Measurements from ENCODE around the gene RGS19.

RGS19 gene

DNA sequence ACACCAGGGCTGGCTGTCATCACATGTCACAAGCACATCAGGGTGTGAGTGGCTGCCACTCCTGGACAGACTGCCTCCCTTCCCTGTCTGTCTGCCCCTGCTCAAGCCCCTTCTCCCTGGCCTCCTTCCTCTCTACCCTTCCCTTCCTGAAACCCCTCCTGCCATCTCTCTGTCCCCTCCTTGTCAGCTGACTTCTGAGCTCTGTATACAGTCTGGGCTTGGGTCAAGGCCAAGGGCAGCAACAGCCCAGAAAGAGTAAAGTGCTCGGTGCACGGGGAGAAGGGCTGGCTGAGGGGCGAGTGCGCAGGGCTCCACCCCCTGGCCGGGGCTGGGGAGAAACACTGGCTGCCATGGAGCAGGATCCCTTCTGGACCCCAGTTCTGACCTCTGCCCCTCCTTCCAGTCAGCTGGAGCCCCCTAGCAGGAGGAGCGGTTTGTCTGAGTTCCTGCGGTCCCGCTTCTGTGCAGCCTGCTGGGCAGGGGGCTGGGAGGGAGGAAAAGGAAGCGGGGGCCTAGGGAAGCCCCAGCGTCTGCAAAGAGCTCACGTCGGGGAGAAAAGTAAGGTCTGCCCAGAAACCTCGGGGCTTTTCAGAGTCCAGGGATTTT is 2.9 kb upstream of the RGS19 start:
- peaks cover 0 to 2% (median 0%) of the 10 kb centered on the region in 4 experiments for H3K36me3 ChIP-seq (ENCODE audit: control insufficient read depth in 4 of 4, insufficient read depth in 4 of 4, low read length in 3 of 4)
- DNase-seq: peak in 2 of 3 donors; percentile 54 to 63
- H3K4me1 ChIP-seq (ENCODE audit: control extremely low read depth in 1 of 4, control insufficient read depth in 4 of 4, insufficient read depth in 4 of 4, low read length in 3 of 4): peaks cover 0 to 71% (median 64%) of the 10 kb centered on the region in 4 experiments
- POLR2A ChIA-PET: interaction anchor here (0.6 to 1.1 kb wide), 3 partner anchors 18 to 45 kb away, joined by 3 read pairs; no protein-coding TSS in a partner anchor
- WGBS (ENCODE audit: insufficient coverage): 0% methylated on average over 8 of the region's 13 CpGs
- H3K27me3 ChIP-seq (replicated peaks in 2 of 5; ENCODE audit: control insufficient read depth in 4 of 5, insufficient read depth in 5 of 5, low read length in 4 of 5): no peaks in the 10 kb centered on the region
- CTCF ChIA-PET: interaction anchor here (0.7 to 19.6 kb wide), 13 partner anchors 11 to 102 kb away, joined by 3 to 178 read pairs (median 12); partner anchors contain the start of genes NPBWR2, PRPF6 and TCEA2
- H3K4me3 ChIP-seq (ENCODE audit: control insufficient read depth in 1 of 7, extremely low read depth in 1 of 7, insufficient read depth in 4 of 7, low read depth in 2 of 7, low read length in 6 of 7): peak overlapping the region in 5 of 7 experiments; percentile 43 to 83 (median 68)
- peaks cover 0 to 4% (median 0%) of the 10 kb centered on the region in 5 experiments for H3K9me3 ChIP-seq (ENCODE audit: control extremely low read depth in 1 of 5, control insufficient read depth in 4 of 5, insufficient read depth in 2 of 5, low read depth in 1 of 5, low read length in 4 of 5)
- peak overlapping the region in 1 of 2 experiments; percentile 25 for H3K27ac ChIP-seq (ENCODE audit: insufficient read depth in 1 of 2, low read depth in 1 of 2, low read length in 2 of 2, poor library complexity in 1 of 2, severe bottlenecking in 2 of 2)

DNA sequence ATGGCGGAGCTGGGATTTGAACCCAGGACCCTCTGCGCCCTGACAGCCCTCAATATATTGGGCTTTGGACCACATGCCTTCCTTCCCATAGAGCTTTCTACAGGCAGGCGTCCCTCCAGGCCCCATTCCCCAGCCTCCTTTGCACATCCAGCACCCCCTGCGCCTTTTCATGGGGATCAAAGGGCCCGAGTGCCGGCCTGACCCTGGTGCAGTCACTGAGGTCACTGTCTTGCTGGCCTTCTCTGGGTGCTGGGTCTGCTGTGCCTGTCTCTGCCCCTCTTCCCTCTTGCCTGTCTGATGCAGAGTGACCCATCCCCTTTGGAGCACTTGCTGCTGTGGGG is 2.3 kb upstream of the RGS19 start:
- ChIA-PET POLR2A (interaction anchor here (1.1 kb wide), 1 partner anchor 17 kb away, joined by 3 read pairs; no protein-coding TSS in a partner anchor), CTCF (interaction anchor here (1.0 to 19.6 kb wide), 11 partner anchors 10 to 101 kb away, joined by 3 to 178 read pairs (median 12); partner anchors contain the start of genes NPBWR2, PRPF6 and TCEA2)
- H3K27me3 ChIP-seq (replicated peaks in 2 of 5; ENCODE audit: control insufficient read depth in 4 of 5, insufficient read depth in 5 of 5, low read length in 4 of 5): no peaks in the 10 kb centered on the region
- peaks cover 0 to under 1% (median 0%) of the 10 kb centered on the region in 5 experiments for H3K9me3 ChIP-seq (ENCODE audit: control extremely low read depth in 1 of 5, control insufficient read depth in 4 of 5, insufficient read depth in 2 of 5, low read depth in 1 of 5, low read length in 4 of 5)
- H3K4me1 ChIP-seq (ENCODE audit: control extremely low read depth in 1 of 4, control insufficient read depth in 4 of 4, insufficient read depth in 4 of 4, low read length in 3 of 4): peaks cover 0 to 77% (median 70%) of the 10 kb centered on the region in 4 experiments
- peak overlapping the region in 4 of 7 experiments; percentile 63 to 83 (median 71) for H3K4me3 ChIP-seq (ENCODE audit: control insufficient read depth in 1 of 7, extremely low read depth in 1 of 7, insufficient read depth in 4 of 7, low read depth in 2 of 7, low read length in 6 of 7)
- WGBS (ENCODE audit: insufficient coverage): 90% methylated on average over 5 of the region's 6 CpGs
- no peaks in the 10 kb centered on the region for H3K36me3 ChIP-seq (ENCODE audit: control insufficient read depth in 4 of 4, insufficient read depth in 4 of 4, low read length in 3 of 4)
- no peak for DNase-seq
- no peak overlapping the region for H3K27ac ChIP-seq (ENCODE audit: insufficient read depth in 1 of 2, low read depth in 1 of 2, low read length in 2 of 2, poor library complexity in 1 of 2, severe bottlenecking in 2 of 2)

DNA sequence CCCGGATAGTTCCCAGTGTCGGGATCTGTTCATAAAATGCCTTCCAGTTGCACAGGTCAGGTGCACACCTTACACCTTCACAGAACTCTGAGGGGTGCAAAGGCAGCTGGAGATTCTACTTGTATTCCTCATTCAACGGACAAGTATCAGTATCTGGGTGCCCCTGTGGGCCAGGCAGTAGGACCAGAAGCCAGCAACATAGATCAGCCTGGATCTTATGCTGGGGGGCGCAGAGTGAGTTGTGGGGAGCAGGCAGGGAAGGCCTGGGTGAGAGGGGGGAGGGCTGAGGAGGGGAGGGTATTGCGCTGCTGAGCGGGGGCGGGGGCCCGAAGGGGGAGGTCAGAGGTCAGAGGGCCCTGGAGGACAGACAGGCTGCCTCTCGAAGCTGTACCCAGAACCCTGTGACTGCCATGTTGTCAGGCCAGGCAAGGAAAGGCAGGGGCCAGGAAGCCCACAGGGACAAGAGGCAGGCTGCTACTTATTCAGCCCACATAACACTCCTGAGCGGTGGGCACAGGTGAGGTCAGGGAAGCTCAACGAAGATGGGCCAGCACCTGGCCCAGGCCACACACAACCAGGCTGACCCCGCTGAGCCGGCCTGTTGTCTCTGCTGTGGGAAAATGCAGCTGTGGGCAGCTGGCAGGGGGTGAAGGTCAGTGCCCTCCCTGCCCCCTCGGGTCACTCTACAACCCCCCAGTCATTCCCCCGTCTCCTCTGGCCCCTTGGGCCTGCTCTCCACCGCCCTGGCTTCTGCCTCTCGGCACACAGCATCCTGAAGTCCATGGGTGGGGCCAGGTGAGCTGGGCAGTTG is 1.7 kb upstream of the RGS19 start:
- H3K9me3 ChIP-seq (ENCODE audit: control extremely low read depth in 1 of 5, control insufficient read depth in 4 of 5, insufficient read depth in 2 of 5, low read depth in 1 of 5, low read length in 4 of 5): no peaks in the 10 kb centered on the region
- H3K27ac ChIP-seq (ENCODE audit: insufficient read depth in 1 of 2, low read depth in 1 of 2, low read length in 2 of 2, poor library complexity in 1 of 2, severe bottlenecking in 2 of 2): no peak overlapping the region
- peaks cover 0 to 83% (median 76%) of the 10 kb centered on the region in 4 experiments for H3K4me1 ChIP-seq (ENCODE audit: control extremely low read depth in 1 of 4, control insufficient read depth in 4 of 4, insufficient read depth in 4 of 4, low read length in 3 of 4)
- H3K36me3 ChIP-seq (ENCODE audit: control insufficient read depth in 4 of 4, insufficient read depth in 4 of 4, low read length in 3 of 4): peaks cover 0 to 5% (median 0%) of the 10 kb centered on the region in 4 experiments
- 56% methylated on average over 11 of the region's 17 CpGs for WGBS (ENCODE audit: insufficient coverage)
- DNase-seq: no peak
- H3K4me3 ChIP-seq (ENCODE audit: control insufficient read depth in 1 of 7, extremely low read depth in 1 of 7, insufficient read depth in 4 of 7, low read depth in 2 of 7, low read length in 6 of 7): peak overlapping the region in 6 of 7 experiments; percentile 59 to 83 (median 78)
- ChIA-PET POLR2A (interaction anchor here (1.1 to 1.6 kb wide), 2 partner anchors 11 to 17 kb away, joined by 3 to 5 read pairs; no protein-coding TSS in a partner anchor), CTCF (interaction anchor here (1.0 to 19.6 kb wide), 10 partner anchors 12 to 100 kb away, joined by 3 to 178 read pairs (median 11); partner anchors contain the start of genes NPBWR2, PRPF6 and TCEA2)
- H3K27me3 ChIP-seq (replicated peaks in 2 of 5; ENCODE audit: control insufficient read depth in 4 of 5, insufficient read depth in 5 of 5, low read length in 4 of 5): no peaks in the 10 kb centered on the region

DNA sequence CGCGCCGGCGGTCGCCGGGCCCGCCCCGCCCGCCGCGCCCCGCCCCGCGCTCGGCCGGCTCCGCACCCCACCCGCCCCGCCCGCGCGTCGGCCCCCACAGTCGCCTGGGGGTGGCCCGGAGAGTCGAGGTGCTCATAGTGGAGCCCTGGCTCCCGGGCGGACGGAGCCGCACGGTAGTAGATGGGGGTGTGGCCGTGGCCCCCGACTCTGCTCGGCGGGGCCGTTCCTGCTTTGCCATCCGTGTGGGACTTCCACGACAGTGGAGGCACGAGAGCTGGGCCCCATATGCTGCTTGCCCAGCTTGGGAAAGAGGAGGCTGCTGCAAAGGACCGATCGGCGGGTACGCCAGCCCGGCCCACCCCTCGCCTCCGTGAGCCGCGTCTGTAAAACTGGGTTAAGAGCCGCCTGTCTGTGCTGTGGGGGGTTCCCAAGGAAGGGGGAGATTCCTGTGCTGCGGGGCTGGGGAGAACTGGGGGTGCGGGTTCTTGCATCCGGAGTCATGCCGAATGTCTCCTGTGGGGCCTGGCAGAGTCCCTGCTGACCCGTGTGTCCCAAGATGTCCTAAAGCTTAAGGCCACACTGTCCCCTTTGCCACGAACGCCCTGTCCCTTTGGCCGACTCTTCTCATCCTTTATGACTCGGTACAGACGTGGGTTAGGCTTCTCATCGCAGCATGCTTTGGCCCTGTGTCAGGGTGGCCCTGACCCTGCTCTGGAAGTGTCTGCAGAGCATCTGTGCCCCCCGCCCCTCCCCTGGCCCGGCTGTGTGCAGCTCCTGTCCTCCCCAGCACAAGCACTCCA is 895 bp upstream of the RGS19 start, which contains the start of gene OPRL1:
Gene OPRL1 (plus strand): TSS at position 70 of the 800 bp plus-strand sequence. CDS start 12,639 bp downstream, outside the sequence.
- H3K36me3 ChIP-seq (ENCODE audit: control insufficient read depth in 4 of 4, insufficient read depth in 4 of 4, low read length in 3 of 4): peaks cover 0 to 11% (median 3%) of the 10 kb centered on the region in 4 experiments
- WGBS (ENCODE audit: insufficient coverage): 3% methylated on average over 36 of the region's 62 CpGs
- H3K4me1 ChIP-seq (ENCODE audit: control extremely low read depth in 1 of 4, control insufficient read depth in 4 of 4, insufficient read depth in 4 of 4, low read length in 3 of 4): peaks cover 0 to 89% (median 82%) of the 10 kb centered on the region in 4 experiments
- peak within 1 kb of the TSS; percentile 33 to 81 for H3K27ac ChIP-seq (ENCODE audit: insufficient read depth in 1 of 2, low read depth in 1 of 2, low read length in 2 of 2, poor library complexity in 1 of 2, severe bottlenecking in 2 of 2)
- H3K9me3 ChIP-seq (ENCODE audit: control extremely low read depth in 1 of 5, control insufficient read depth in 4 of 5, insufficient read depth in 2 of 5, low read depth in 1 of 5, low read length in 4 of 5): no peaks in the 10 kb centered on the region
- H3K27me3 ChIP-seq (replicated peaks in 2 of 5; ENCODE audit: control insufficient read depth in 4 of 5, insufficient read depth in 5 of 5, low read length in 4 of 5): no peaks in the 10 kb centered on the region
- peak in 2 of 3 donors; percentile 45 to 58 for DNase-seq
- ChIA-PET CTCF (interaction anchor here (0.7 to 19.6 kb wide), 7 partner anchors 11 to 100 kb away, joined by 4 to 178 read pairs (median 12); partner anchors contain the start of genes NPBWR2 and PRPF6), POLR2A (interaction anchor here (0.8 to 1.6 kb wide), 5 partner anchors 11 to 42 kb away, joined by 3 to 5 read pairs (median 3); partner anchors contain the start of gene TCEA2)
- H3K4me3 ChIP-seq (ENCODE audit: control insufficient read depth in 1 of 7, extremely low read depth in 1 of 7, insufficient read depth in 4 of 7, low read depth in 2 of 7, low read length in 6 of 7): peak within 1 kb of the TSS; percentile 58 to 92 (median 79)

DNA sequence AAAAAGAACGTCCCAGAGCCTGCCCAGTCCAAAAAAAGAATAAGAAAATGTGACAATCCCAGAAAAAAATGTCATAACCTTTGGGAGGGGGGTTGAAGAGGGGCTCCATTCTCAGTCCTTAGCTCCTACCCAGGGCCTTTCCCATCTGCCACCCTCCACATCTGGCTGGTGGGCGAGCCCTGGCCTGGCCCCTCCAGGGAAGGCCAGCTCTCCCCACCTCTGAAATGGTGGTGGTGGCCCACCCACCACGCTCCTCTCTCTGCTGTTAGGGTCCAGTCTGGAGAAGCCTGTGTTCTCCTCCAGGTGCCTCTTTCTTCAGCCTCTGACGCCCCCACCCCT is 415 bp downstream of the RGS19 start:
- ChIA-PET CTCF (interaction anchor here (0.8 to 19.6 kb wide), 9 partner anchors 10 to 98 kb away, joined by 3 to 178 read pairs (median 4); partner anchors contain the start of genes NPBWR2 and PRPF6), POLR2A (interaction anchor here (0.8 to 1.4 kb wide), 5 partner anchors 9 to 40 kb away, joined by 3 to 9 read pairs (median 3); no protein-coding TSS in a partner anchor)

More for the DNA sequence above, 415 bp downstream of the RGS19 start:
- peaks cover 0 to 24% (median 10%) of the 10 kb centered on the region in 4 experiments for H3K36me3 ChIP-seq (ENCODE audit: control insufficient read depth in 4 of 4, insufficient read depth in 4 of 4, low read length in 3 of 4)
- H3K4me1 ChIP-seq (ENCODE audit: control extremely low read depth in 1 of 4, control insufficient read depth in 4 of 4, insufficient read depth in 4 of 4, low read length in 3 of 4): peaks cover 0 to 90% (median 77%) of the 10 kb centered on the region in 4 experiments
- H3K27me3 ChIP-seq (replicated peaks in 2 of 5; ENCODE audit: control insufficient read depth in 4 of 5, insufficient read depth in 5 of 5, low read length in 4 of 5): no peaks in the 10 kb centered on the region
- H3K9me3 ChIP-seq (ENCODE audit: control extremely low read depth in 1 of 5, control insufficient read depth in 4 of 5, insufficient read depth in 2 of 5, low read depth in 1 of 5, low read length in 4 of 5): no peaks in the 10 kb centered on the region
- WGBS (ENCODE audit: insufficient coverage): 0% methylated on average over 1 of the region's 4 CpGs
- H3K27ac ChIP-seq (ENCODE audit: insufficient read depth in 1 of 2, low read depth in 1 of 2, low read length in 2 of 2, poor library complexity in 1 of 2, severe bottlenecking in 2 of 2): peak overlapping the region; percentile 33 to 81
- no peak for DNase-seq
- peak overlapping the region; percentile 58 to 92 (median 79) for H3K4me3 ChIP-seq (ENCODE audit: control insufficient read depth in 1 of 7, extremely low read depth in 1 of 7, insufficient read depth in 4 of 7, low read depth in 2 of 7, low read length in 6 of 7)
